ENCODE results near the gene NAALADL1. TPM values are rescaled to one million over a fixed set of nuclear protein-coding genes. Genes with fewer than 3 reads are reported as not detected.
"Not testable (repeated sequence)": the region's sequence is repeated elsewhere in the genome, so short reads cannot be mapped to it uniquely, and the experiment has no call there.

NAALADL1 gene
- total RNA-seq, 2 donors from 2014 or later, result 14.2 to 34.7 TPM

DNA sequence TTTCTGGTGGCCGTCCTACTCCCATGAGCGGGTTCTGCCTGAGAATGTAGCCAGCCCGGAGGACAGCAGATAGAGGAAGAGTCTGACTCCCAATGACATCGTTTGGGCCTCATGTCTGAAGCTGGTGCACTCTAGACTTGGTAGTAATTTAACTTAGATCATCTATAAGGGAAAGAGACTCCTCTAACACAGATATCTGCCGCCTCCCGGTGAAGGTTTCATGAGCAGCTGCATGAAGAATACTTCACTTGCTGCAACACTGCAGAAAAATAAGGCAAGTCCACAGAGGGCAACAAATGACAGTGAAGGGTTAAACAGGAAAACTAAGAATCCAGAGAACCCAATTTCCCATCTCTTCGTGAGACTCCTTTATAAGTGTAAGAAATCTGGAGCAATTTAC lies 50.3 kb downstream of the NAALADL1 start:
- DNase-seq (ENCODE audit: low spot score) (no peak), ATAC-seq (no peak)
- no peaks in the 10 kb centered on the region for H3K36me3 Mint-ChIP-seq
- no peaks in the 10 kb centered on the region for H3K9me3 Mint-ChIP-seq
- peaks cover 3% of the 10 kb centered on the region in 2 donors for H3K4me1 Mint-ChIP-seq (ENCODE audit: low read depth in 2 of 2)
- H3K27me3 Mint-ChIP-seq, result no peaks in the 10 kb centered on the region
- no peak overlapping the region for H3K4me3 Mint-ChIP-seq
- no peak overlapping the region for H3K27ac Mint-ChIP-seq

DNA sequence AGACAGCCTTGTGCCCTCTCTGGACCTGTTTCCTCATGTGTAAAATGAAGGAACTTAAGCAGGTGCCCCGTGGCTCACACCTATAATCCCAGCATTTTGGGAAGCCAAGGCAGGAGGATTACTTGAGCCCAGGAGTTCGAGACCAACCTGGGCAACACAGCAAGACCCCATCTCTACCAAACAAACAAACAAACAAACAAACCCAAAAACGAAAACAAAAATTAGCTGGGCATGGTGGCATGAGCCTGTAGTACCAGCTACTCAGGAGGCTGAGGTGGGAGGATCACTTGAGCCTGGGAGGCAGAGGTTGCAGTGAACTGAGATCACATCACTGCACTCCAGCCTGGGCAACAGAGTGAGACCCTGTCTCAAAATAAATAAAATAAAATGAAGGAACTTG lies 54.4 kb downstream of the NAALADL1 start:
- H3K27me3 Mint-ChIP-seq; H3K4me1 Mint-ChIP-seq (ENCODE audit: low read depth in 2 of 2); H3K36me3 Mint-ChIP-seq; ATAC-seq; DNase-seq (ENCODE audit: low spot score); H3K27ac Mint-ChIP-seq; H3K4me3 Mint-ChIP-seq; H3K9me3 Mint-ChIP-seq: not testable (repeated sequence)

DNA sequence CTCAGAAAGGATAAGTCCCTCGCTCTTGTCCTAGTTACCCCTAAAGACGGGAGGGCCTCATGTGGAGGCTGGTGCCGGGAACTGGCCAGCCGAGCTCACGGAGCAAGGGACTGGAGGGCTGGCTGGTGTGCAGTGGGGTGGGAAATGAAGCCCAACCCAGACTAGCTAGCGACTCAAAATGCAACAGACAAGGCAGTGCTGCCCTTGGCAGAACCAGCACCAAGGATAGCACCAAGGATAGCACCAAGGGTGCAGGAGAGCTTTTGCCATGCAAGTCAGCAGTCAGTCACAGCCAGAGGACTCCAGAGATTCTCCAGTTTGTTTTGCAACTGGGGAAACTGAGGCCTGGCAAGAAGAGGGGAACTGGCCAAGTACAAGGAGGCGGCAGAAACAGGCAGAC lies 55.1 kb downstream of the NAALADL1 start:
- no peak for ATAC-seq

DNA sequence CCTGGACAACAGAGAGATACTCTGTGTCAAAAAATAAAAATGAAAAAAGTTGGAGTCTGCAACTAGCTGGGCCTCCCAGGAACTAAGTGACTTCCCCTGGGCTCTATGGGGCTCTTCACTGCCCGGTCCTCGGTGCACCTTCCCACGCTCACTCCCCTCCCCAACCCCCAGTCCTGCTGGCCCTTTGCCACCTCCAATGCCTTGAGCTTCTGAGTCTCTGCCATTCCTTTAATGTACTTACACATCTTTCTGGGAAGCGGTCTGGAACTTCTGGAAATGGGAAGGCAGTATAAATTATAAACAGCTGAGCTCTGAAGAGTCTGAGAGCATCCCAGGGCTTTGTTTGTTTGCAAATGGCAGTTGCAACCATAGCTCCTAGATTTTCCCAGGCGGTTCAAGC lies 55.6 kb downstream of the NAALADL1 start:
- Mint-ChIP-seq H3K27me3 (no peaks in the 10 kb centered on the region), H3K9me3 (no peaks in the 10 kb centered on the region), H3K4me3 (no peak overlapping the region), H3K4me1 (ENCODE audit: low read depth in 2 of 2) (peaks cover 7 to 9% of the 10 kb centered on the region in 2 donors), H3K36me3 (no peaks in the 10 kb centered on the region), H3K27ac (no peak overlapping the region)
- DNase-seq (ENCODE audit: low spot score) (no peak), ATAC-seq (no peak)

More for the DNA sequence above, 55.1 kb downstream of the NAALADL1 start:
- no peak for DNase-seq (ENCODE audit: low spot score)
- Mint-ChIP-seq H3K9me3 (no peaks in the 10 kb centered on the region), H3K27ac (no peak overlapping the region), H3K36me3 (no peaks in the 10 kb centered on the region), H3K4me3 (no peak overlapping the region), H3K4me1 (ENCODE audit: low read depth in 2 of 2) (peaks cover 4 to 7% of the 10 kb centered on the region in 2 donors), H3K27me3 (no peaks in the 10 kb centered on the region)

DNA sequence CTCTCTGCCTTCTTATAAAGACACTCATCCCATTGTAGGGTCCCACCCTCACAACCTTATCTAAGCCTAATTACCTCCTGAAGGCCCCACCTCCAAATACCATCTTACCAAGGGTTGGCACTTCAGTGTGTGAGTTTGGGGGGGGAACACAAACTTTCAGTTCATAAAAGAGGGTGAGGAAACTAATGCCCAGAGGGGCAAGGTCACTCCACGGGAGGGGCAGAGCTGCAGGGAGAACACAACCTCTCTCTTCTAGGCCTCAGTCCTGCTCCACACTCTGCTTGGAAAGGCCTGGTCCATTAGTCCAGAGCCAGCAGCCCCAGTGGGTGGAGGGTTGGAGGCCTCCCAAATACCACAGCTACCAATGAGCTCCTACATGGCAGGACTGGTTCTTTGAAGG lies 58.9 kb downstream of the NAALADL1 start:
- Mint-ChIP-seq H3K27ac (no peak overlapping the region), H3K9me3 (no peaks in the 10 kb centered on the region), H3K27me3 (peaks cover 0 to 3% of the 10 kb centered on the region in 2 donors), H3K4me1 (ENCODE audit: low read depth in 2 of 2) (peaks cover 13 to 14% of the 10 kb centered on the region in 2 donors), H3K36me3 (no peaks in the 10 kb centered on the region), H3K4me3 (no peak overlapping the region)
- DNase-seq (ENCODE audit: low spot score) (no peak), ATAC-seq (no peak)

DNA sequence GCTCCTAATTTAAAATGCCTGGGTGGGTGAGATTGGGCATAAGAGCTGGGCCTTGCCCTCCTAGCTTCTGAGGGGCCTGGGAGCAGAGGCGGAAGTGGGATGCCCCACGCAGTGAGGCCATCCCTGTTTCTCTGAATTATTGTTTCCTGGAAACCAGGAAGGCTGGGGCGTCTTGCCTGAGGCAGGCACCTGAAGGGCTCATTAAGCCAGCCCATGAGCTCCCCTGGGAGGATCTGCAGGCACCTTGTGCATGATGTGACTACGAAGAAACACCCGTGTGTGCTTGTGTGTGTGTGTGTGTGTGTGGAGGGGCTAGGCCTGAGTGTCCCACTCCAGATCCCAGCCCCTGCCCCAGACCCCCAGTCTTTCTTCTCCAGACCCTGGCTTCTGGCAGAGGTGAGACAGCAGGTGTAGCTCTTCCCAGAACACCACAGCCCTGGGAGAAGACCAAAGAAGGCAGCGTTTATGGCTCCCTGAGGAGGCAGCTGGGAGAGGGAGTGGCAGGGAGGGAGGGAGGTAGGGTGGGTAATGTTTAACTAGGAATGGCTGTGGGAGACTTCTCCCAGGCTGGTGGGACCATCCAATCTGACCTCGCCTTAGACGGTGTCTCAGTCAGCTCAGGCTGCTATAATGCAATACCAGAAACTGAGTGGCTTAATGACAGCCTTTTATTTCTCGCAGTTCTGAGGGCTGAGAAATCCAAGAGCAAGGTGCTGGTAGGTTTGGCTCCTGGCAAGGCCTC lies 59.5 kb downstream of the NAALADL1 start:
- H3K27ac Mint-ChIP-seq, result peak overlapping the region; percentile 36 to 86
- H3K4me1 Mint-ChIP-seq (ENCODE audit: low read depth in 2 of 2), result peaks cover 13 to 14% of the 10 kb centered on the region in 2 donors
- DNase-seq (ENCODE audit: low spot score), result no peak
- peak overlapping the region; percentile 1 for H3K4me3 Mint-ChIP-seq
- H3K9me3 Mint-ChIP-seq, result no peaks in the 10 kb centered on the region
- no peaks in the 10 kb centered on the region for H3K36me3 Mint-ChIP-seq
- ATAC-seq, result no peak
- peaks cover 0 to 3% of the 10 kb centered on the region in 2 donors for H3K27me3 Mint-ChIP-seq

- H3K4me3 Mint-ChIP-seq, result peak overlapping the region; percentile 1
- DNase-seq (ENCODE audit: low spot score) (no peak), ATAC-seq (no peak)
Measured at GRCh38 chr11:64998141-64998540, 60.2 kb downstream of the NAALADL1 start.

DNA sequence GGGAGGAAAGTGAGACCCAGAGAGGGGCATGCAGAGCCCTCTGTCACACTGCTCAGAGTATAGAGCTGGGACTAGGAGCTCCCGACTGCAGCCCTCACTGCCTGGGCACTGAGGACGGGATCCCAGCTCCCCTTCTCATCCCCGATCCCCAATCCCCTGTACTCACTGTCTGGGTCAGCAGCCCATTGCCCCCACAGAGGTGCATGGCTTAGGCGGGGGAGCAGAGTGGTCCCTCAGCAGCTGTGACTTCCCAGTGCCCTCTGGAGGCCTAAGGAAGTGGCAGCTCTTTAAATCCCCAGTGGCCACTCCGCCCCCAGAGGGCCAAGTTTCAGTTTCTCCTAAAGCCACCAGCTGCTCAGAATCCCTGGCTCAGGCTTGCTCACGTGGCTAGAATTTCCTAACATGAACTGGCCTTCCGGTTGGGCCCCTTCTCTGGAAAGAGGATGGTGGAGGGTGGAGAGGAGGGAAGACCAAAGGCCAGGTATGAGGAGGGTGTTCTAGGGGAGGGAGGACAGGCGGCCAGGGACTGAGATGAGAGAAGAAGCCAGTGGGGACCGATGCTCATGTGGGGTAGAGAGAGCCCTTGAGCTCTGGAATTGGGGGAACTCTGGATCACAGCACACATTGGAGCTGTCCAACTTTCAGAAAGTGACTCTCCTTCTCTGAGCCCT lies 61.5 kb downstream of the NAALADL1 start, which contains the start of gene BATF2:
TSS of gene BATF2 (minus strand) at position 262 of the 671 bp plus-strand sequence. CDS start at position 205, 57 bp downstream.
- H3K27ac Mint-ChIP-seq, result peak within 1 kb of the TSS in 1 of 2 donors; percentile 73
- H3K27me3 Mint-ChIP-seq, result peaks cover 0 to 3% of the 10 kb centered on the region in 2 donors
- peaks cover 13 to 14% of the 10 kb centered on the region in 2 donors for H3K4me1 Mint-ChIP-seq (ENCODE audit: low read depth in 2 of 2)
- DNase-seq (ENCODE audit: low spot score), result peak; percentile 61
- peak within 1 kb of the TSS; percentile 7 for H3K4me3 Mint-ChIP-seq
- ATAC-seq, result peak; percentile 57 to 75
- no peaks in the 10 kb centered on the region for H3K36me3 Mint-ChIP-seq
- H3K9me3 Mint-ChIP-seq, result no peaks in the 10 kb centered on the region

More at GRCh38 chr11:64998141-64998540, 60.2 kb downstream of the NAALADL1 start:
- Mint-ChIP-seq H3K27ac (peak overlapping the region; percentile 36 to 86), H3K4me1 (ENCODE audit: low read depth in 2 of 2) (peaks cover 13 to 14% of the 10 kb centered on the region in 2 donors), H3K36me3 (no peaks in the 10 kb centered on the region), H3K9me3 (no peaks in the 10 kb centered on the region), H3K27me3 (peaks cover 0 to 3% of the 10 kb centered on the region in 2 donors)

GRCh38 chr11:64996327-64996709 lies 62.0 kb downstream of the NAALADL1 start:
- peak overlapping the region; percentile 7 for H3K4me3 Mint-ChIP-seq

More at GRCh38 chr11:64996327-64996709, 62.0 kb downstream of the NAALADL1 start:
- no peaks in the 10 kb centered on the region for H3K9me3 Mint-ChIP-seq
- H3K4me1 Mint-ChIP-seq (ENCODE audit: low read depth in 2 of 2), result peaks cover 13 to 14% of the 10 kb centered on the region in 2 donors
- H3K27ac Mint-ChIP-seq, result peak overlapping the region in 1 of 2 donors; percentile 73
- H3K27me3 Mint-ChIP-seq, result peaks cover 0 to 3% of the 10 kb centered on the region in 2 donors
- no peak for ATAC-seq
- no peak for DNase-seq (ENCODE audit: low spot score)
- H3K36me3 Mint-ChIP-seq, result no peaks in the 10 kb centered on the region

Other genes starting within 250 kb of the NAALADL1 start
- 10 to 100 TPM; 32.6 to 53.5 TPM for gene MEN1, start 248.0 kb downstream of the NAALADL1 start, total RNA-seq
- 1 to 10 TPM in 1 of 2 donors, under 1 TPM in 1; 0.59 to 1.9 TPM for gene CDC42BPG, start 213.9 kb downstream of the NAALADL1 start, total RNA-seq
- 100 to 1,000 TPM; 202 to 235 TPM for gene EHD1, start 179.9 kb downstream of the NAALADL1 start, total RNA-seq
- gene ATG2A, start 141.3 kb downstream of the NAALADL1 start, total RNA-seq, result 10 to 100 TPM; 24.1 to 31.9 TPM
- gene PPP2R5B, start 133.9 kb downstream of the NAALADL1 start, total RNA-seq, result 10 to 100 TPM; 32.6 to 35.6 TPM
- gene GPHA2, start 122.7 kb downstream of the NAALADL1 start, total RNA-seq, result not detected
- not detected for gene MAJIN, start 86.4 kb downstream of the NAALADL1 start, total RNA-seq
- gene BATF2, start 61.6 kb downstream of the NAALADL1 start, total RNA-seq, result not detected
- 10 to 100 TPM; 29.4 to 50.5 TPM for gene ARL2, start 44.4 kb downstream of the NAALADL1 start, total RNA-seq
- gene SNX15, start 31.1 kb downstream of the NAALADL1 start, total RNA-seq, result 10 to 100 TPM; 14.1 to 28.2 TPM
- 10 to 100 TPM in 1 of 2 donors, 1 to 10 TPM in 1; 7.6 to 18.5 TPM for gene SAC3D1, start 17.3 kb downstream of the NAALADL1 start, total RNA-seq
- gene CDCA5, start 25.5 kb upstream of the NAALADL1 start, total RNA-seq, result 100 to 1,000 TPM in 1 of 2 donors, 10 to 100 TPM in 1; 59.2 to 140 TPM
- gene ZFPL1, start 25.7 kb upstream of the NAALADL1 start, total RNA-seq, result 10 to 100 TPM; 34.1 to 36.5 TPM
- gene VPS51, start 37.7 kb upstream of the NAALADL1 start, total RNA-seq, result 100 to 1,000 TPM; 132 to 149 TPM
- gene TM7SF2, start 53.3 kb upstream of the NAALADL1 start, total RNA-seq, result 10 to 100 TPM; 18.6 to 30.7 TPM
- 10 to 100 TPM in 1 of 2 donors, 1 to 10 TPM in 1; 9.8 to 23.7 TPM for gene ZNHIT2, start 59.1 kb upstream of the NAALADL1 start, total RNA-seq
- gene FAU, start 63.6 kb upstream of the NAALADL1 start, total RNA-seq, result 100 to 1,000 TPM; 681 to 986 TPM
- 10 to 100 TPM; 77.8 to 80.4 TPM for gene MRPL49, start 63.8 kb upstream of the NAALADL1 start, total RNA-seq
- 10 to 100 TPM; 78.8 to 80.1 TPM for gene SYVN1, start 76.0 kb upstream of the NAALADL1 start, total RNA-seq
- not detected for gene SPDYC, start 111.7 kb upstream of the NAALADL1 start, total RNA-seq
- 100 to 1,000 TPM; 141 to 146 TPM for gene CAPN1, start 123.4 kb upstream of the NAALADL1 start, total RNA-seq
- gene POLA2, start 203.4 kb upstream of the NAALADL1 start, total RNA-seq, result 10 to 100 TPM; 56.8 to 80.9 TPM

Data from natural killer cell treated with Interleukin-12 subunit alpha and Interleukin-12 subunit beta and Interleukin-15 and Interleukin-18, amount 100 ng/mL, for 72 hours (primary cell).